SKM-1 (cell line): ENCODE data around the gene ITLN1.

Experiments used
- DNase-seq: peaks from one replicate; lab custom pipeline; 2025; ENCODE audit not compliant: unreplicated experiment; lab: John Stamatoyannopoulos, UW

ITLN1 gene

GRCh38 chr1:160826546-160826945 is 58.4 kb downstream of the ITLN1 start:
- no peak for DNase-seq
